Stomach (tissue), 9 donors: ENCODE measurements around the gene RELN. TPM values are rescaled to one million over a fixed set of nuclear protein-coding genes. Genes with fewer than 3 reads are reported as not detected.

Experiments
- DNase-seq, 2 donors: peaks; one replicate each; pipeline versions ENCODE4 v3.0.0 to v3.0.0-alpha.2; 2013 to 2019
- H3K27ac ChIP-seq, 5 donors: fragments of 200-600 bp in 4 of 5; sonication (generic) in 4 of 5; one replicate each; pipeline ENCODE4 v1.5.1; 2013 to 2019; ENCODE audit warnings: mild to moderate bottlenecking in 1 of 5, moderate library complexity in 1 of 5
- H3K27me3 ChIP-seq, 3 donors: fragments of 200-600 bp; sonication (generic); one replicate each; pipeline ENCODE4 v1.5.1; 2017 to 2019; ENCODE audit warnings: mixed run types in 1 of 3
- H3K36me3 ChIP-seq, 4 donors: fragments of 200-600 bp; sonication (generic); 1 replicate in 3 of 4; 2 replicates in 1 of 4; pipeline ENCODE4 v1.5.1; 2016 to 2019
- H3K4me1 ChIP-seq, 4 donors: fragments of 200-600 bp; sonication (generic); one replicate each; pipeline ENCODE4 v1.5.1; 2016 to 2019
- H3K4me3 ChIP-seq, 4 donors: fragments of 200-600 bp; sonication (generic) in 3 of 4; one replicate each; pipeline ENCODE4 v1.5.1; 2016 to 2019; ENCODE audit warnings: mild to moderate bottlenecking in 1 of 4
- H3K9me3 ChIP-seq, 4 donors: fragments of 200-600 bp; sonication (generic); one replicate each; pipeline ENCODE4 v1.5.1; 2016 to 2019
- CTCF ChIP-seq, 7 experiments: fragments of 450-650 bp in 4 of 7; fragments of 200-600 bp in 3 of 7; sonication (generic) in 3 of 7; IDR thresholded peaks; one replicate each; pipeline ENCODE4 v1.5.1; 2016 to 2019; ENCODE audit warnings: antibody characterized with exemption in 7 of 7, control low read depth in 2 of 7, mild to moderate bottlenecking in 1 of 7
- EP300 ChIP-seq: sonication (generic); formaldehyde crosslinking; IDR thresholded peaks from one replicate; pipeline ENCODE4 v1.6.1; 2017; ENCODE audit warnings: antibody characterized with exemption
- POLR2A ChIP-seq, 4 donors: fragments of 450-650 bp; IDR thresholded peaks; one replicate each; pipeline ENCODE4 v1.6.1; 2016; ENCODE audit warnings: antibody characterized with exemption in 4 of 4, control low read depth in 2 of 4, mild to moderate bottlenecking in 1 of 4, moderate library complexity in 1 of 4
- POLR2AphosphoS5 ChIP-seq, 3 donors: sonication (generic); formaldehyde crosslinking; IDR thresholded peaks; one replicate each; pipeline ENCODE4 v1.6.1; 2016; ENCODE audit warnings: antibody characterized with exemption in 3 of 3
- WGBS, 5 donors: extraction: QIAGEN DNeasy Blood & Tissue Kit in 3 of 5; methylation state at CpG; one replicate each; pipeline versions ENCODE4 v1.1.5 to v1.1.7; 2013 to 2018; 5-methylcytosine and 5-hydroxymethylcytosine counted together
- intact Hi-C: fragments of 100-400 bp; cut with DNase I; formaldehyde crosslinking; loops from one replicate; pipeline ENCODE4 v1.15.1; 2023; ENCODE audit warnings: low total_unique reads
- polyA plus RNA-seq, 3 donors: library from polyadenylated mRNA; stranded (reverse); fragments of 200-250 nt; gene quantifications; one replicate each; pipeline ENCODE4 v1.2.3, GENCODE V29; 2013
- total RNA-seq, 5 donors: library from RNA; depleted of rRNA; stranded (reverse); fragments of >200 nt; gene quantifications; one replicate each; pipeline versions ENCODE4 v1.1.0 to v1.2.3, GENCODE V29; 2014 to 2016
- donor health status: healthy with polysubstance abuse.
- donor health status: Bipolar disorder and iron deficiency.
- donor health status: healthy.

RELN gene
- total and polyA plus RNA-seq, 8 donors = 0.19 to 14.3 (median 2.2) TPM

- Histone ChIP-seq H3K9me3 (no peaks in the 10 kb centered on the region), H3K4me1 (no peaks in the 10 kb centered on the region), H3K27me3 (no peaks in the 10 kb centered on the region), H3K27ac (no peak overlapping the region), H3K36me3 (no peaks in the 10 kb centered on the region), H3K4me3 (no peak overlapping the region)
- no peak for TF ChIP-seq POLR2AphosphoS5 (IDR thresholded peaks at IDR 0.05)
- TF ChIP-seq POLR2A (IDR thresholded peaks at IDR 0.05) = no peak
- TF ChIP-seq EP300 = no peak
- TF ChIP-seq CTCF (IDR thresholded peaks at IDR 0.05) = no peak
- intact Hi-C loops = no loop called here
- WGBS, 5 donors = 63 to 92% (median 87%) methylated on average over 3 of the region's 3 CpGs
- no peak for DNase-seq
These were observed 283.9 kb downstream of the RELN start for GRCh38 chr7:103705542-103705941.

GRCh38 chr7:103704701-103705100, 284.8 kb downstream of the RELN start:
- Histone ChIP-seq H3K27me3 (no peaks in the 10 kb centered on the region), H3K27ac (no peak overlapping the region), H3K4me1 (no peaks in the 10 kb centered on the region), H3K9me3 (no peaks in the 10 kb centered on the region), H3K36me3 (no peaks in the 10 kb centered on the region), H3K4me3 (no peak overlapping the region)
- TF ChIP-seq EP300 (no peak), POLR2A (IDR thresholded peaks at IDR 0.05) (no peak), POLR2AphosphoS5 (IDR thresholded peaks at IDR 0.05) (no peak), CTCF (IDR thresholded peaks at IDR 0.05) (no peak)
- DNase-seq = no peak
- 71 to 95% (median 91%) methylated on average over 1 of the region's 1 CpG for WGBS, 5 donors
- intact Hi-C loops = no loop called here

DNA sequence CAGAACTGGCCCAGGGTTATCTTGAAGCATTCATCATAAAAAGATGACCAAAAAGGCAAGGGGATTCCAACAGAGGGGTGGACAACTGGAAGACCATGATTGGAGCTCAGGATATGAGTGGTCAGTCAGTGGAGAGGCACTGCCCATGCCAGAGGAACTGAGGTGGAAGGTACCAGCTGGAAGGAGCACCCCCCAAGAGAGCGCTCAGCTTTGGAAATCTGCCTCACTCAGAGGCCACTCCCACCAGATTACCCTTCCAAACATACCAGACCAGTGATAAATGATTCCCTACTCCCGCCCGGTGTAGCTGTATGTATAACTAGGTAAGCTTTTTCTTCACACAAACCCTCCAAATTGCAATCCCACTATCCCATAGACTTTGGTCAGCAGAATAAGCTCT, 286.5 kb downstream of the RELN start:
- no peaks in the 10 kb centered on the region for H3K36me3 ChIP-seq
- intact Hi-C loops = no loop called here
- TF ChIP-seq POLR2AphosphoS5 (IDR thresholded peaks at IDR 0.05) (no peak), POLR2A (IDR thresholded peaks at IDR 0.05) (no peak), EP300 (no peak), CTCF (IDR thresholded peaks at IDR 0.05) (no peak)
- no peaks in the 10 kb centered on the region for H3K9me3 ChIP-seq
- H3K27ac ChIP-seq = no peak overlapping the region
- no peaks in the 10 kb centered on the region for H3K4me1 ChIP-seq
- no peak overlapping the region for H3K4me3 ChIP-seq
- WGBS, 5 donors = 27 to 41% (median 39%) methylated on average over 3 of the region's 3 CpGs
- no peak for DNase-seq
- no peaks in the 10 kb centered on the region for H3K27me3 ChIP-seq

DNA sequence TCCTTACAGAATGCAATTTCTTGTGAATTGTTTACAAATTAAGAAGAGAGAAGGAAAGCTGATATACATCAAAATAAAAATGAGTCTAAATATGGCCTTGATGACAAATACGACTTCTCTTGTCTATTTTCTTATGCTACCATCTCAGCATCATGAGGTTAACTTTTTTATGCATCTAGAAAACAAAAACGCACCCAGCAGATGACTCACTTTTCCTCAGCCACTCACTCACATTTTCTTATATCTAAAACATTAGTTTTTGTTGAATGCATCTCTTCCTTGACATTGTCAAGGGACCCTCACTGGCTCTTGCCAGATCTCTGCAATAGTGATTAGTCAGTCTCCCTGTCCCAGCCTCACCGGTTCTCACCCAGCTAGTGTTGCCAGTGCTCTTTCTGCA, 287.0 kb downstream of the RELN start:
- Histone ChIP-seq H3K27me3 (no peaks in the 10 kb centered on the region), H3K36me3 (no peaks in the 10 kb centered on the region), H3K4me3 (no peak overlapping the region), H3K4me1 (no peaks in the 10 kb centered on the region), H3K9me3 (no peaks in the 10 kb centered on the region), H3K27ac (no peak overlapping the region)
- TF ChIP-seq CTCF (IDR thresholded peaks at IDR 0.05) (no peak), EP300 (no peak), POLR2AphosphoS5 (IDR thresholded peaks at IDR 0.05) (no peak), POLR2A (IDR thresholded peaks at IDR 0.05) (no peak)
- WGBS, 5 donors = 34 to 63% (median 42%) methylated on average over 3 of the region's 3 CpGs
- DNase-seq = no peak
- intact Hi-C loops = no loop called here
